Measurements from ENCODE around the gene POMZP3. TPM values are rescaled to one million over a fixed set of nuclear protein-coding genes. Genes with fewer than 3 reads are reported as not detected.
"Not testable (repeated sequence)": the region's sequence is repeated elsewhere in the genome, so short reads cannot be mapped to it uniquely, and the experiment has no call there.

Gene POMZP3
- total and polyA plus RNA-seq, 8 donors: 1.1 to 18.1 (median 13.8) TPM; not detected in 2

GRCh38 chr7:76567753-76568152 is 59.3 kb downstream of the POMZP3 start:
- H3K9me3 ChIP-seq; H3K27ac ChIP-seq; intact Hi-C loops (cut with DNase I; ENCODE audit: low total_unique reads); H3K27me3 ChIP-seq; H3K36me3 ChIP-seq; H3K4me3 ChIP-seq; DNase-seq: not testable (repeated sequence)
- peaks cover 0 to 30% (median 8%) of the 10 kb centered on the region in 4 donors for H3K4me1 ChIP-seq

- DNase-seq; H3K27ac ChIP-seq; H3K27me3 ChIP-seq; H3K9me3 ChIP-seq; intact Hi-C loops (cut with DNase I; ENCODE audit: low total_unique reads); H3K36me3 ChIP-seq; H3K4me3 ChIP-seq: not testable (repeated sequence)
- 88 to 100% (median 99%) methylated on average over 1 to 2 of the region's 4 CpGs for WGBS, 5 donors
- peaks cover 0 to 26% (median 8%) of the 10 kb centered on the region in 4 donors for H3K4me1 ChIP-seq
These were observed 59.8 kb downstream of the POMZP3 start for GRCh38 chr7:76567311-76567710.

GRCh38 chr7:76565001-76565400 is 62.1 kb downstream of the POMZP3 start:
- H3K27ac ChIP-seq; H3K27me3 ChIP-seq; H3K9me3 ChIP-seq; H3K36me3 ChIP-seq; H3K4me3 ChIP-seq; intact Hi-C loops (cut with DNase I; ENCODE audit: low total_unique reads); DNase-seq: not testable (repeated sequence)
- 87 to 100% (median 96%) methylated on average over 2 to 3 of the region's 3 CpGs for WGBS, 5 donors
- peaks cover 0 to 19% (median 6%) of the 10 kb centered on the region in 4 donors for H3K4me1 ChIP-seq

DNA sequence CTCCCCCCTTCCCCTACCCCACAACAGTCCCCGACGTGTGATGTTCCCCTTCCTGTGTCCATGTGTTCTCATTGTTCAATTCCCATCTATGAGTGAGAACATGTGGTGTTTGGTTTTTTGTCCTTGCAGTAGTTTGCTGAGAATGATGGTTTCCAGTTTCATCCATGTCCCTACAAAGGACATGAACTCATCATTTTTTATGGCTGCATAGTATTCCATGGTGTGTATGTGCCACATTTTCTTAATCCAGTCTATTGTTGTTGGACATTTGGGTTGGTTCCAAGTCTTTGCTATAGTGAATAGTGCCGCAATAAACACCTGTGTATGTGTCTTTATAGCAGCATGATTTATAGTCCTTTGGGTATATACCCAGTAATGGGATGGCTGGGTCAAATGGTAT is 65.7 kb downstream of the POMZP3 start:
- H3K36me3 ChIP-seq; DNase-seq; H3K27ac ChIP-seq; H3K27me3 ChIP-seq; H3K9me3 ChIP-seq; intact Hi-C loops (cut with DNase I; ENCODE audit: low total_unique reads); H3K4me3 ChIP-seq: not testable (repeated sequence)
- 94 to 99% (median 95%) methylated on average over 3 of the region's 3 CpGs for WGBS, 5 donors
- peaks cover 0 to 14% (median 5%) of the 10 kb centered on the region in 4 donors for H3K4me1 ChIP-seq

- H3K36me3 ChIP-seq; intact Hi-C loops (cut with DNase I; ENCODE audit: low total_unique reads); H3K27ac ChIP-seq; H3K4me3 ChIP-seq; DNase-seq; H3K9me3 ChIP-seq; H3K27me3 ChIP-seq: not testable (repeated sequence)
- peaks cover 0 to 19% (median 7%) of the 10 kb centered on the region in 4 donors for H3K4me1 ChIP-seq
- 33 to 78% (median 47%) methylated on average over 3 to 4 of the region's 4 CpGs for WGBS, 5 donors
These were observed 66.9 kb downstream of the POMZP3 start for GRCh38 chr7:76560157-76560556.

Other genes starting within 250 kb of the POMZP3 start
- under 1 TPM in 1 of 5 donors, not detected in 4; 0.37 TPM for gene SSC4D, start 217.6 kb downstream of the POMZP3 start, total RNA-seq
- under 1 TPM in 1 of 3 donors, not detected in 2; 0.80 TPM for gene SSC4D, start 217.6 kb downstream of the POMZP3 start, polyA plus RNA-seq
- gene ZP3, start 202.3 kb downstream of the POMZP3 start, total RNA-seq: 1 to 10 TPM in 1 of 5 donors, not detected in 4; 1.4 TPM
- 1 to 10 TPM in 2 of 3 donors, under 1 TPM in 1; 0.46 to 7.1 (median 1.3) TPM for gene ZP3, start 202.3 kb downstream of the POMZP3 start, polyA plus RNA-seq
- gene DTX2, start 165.6 kb downstream of the POMZP3 start, total RNA-seq: 100 to 1,000 TPM in 2 of 5 donors, 10 to 100 TPM in 3; 20.0 to 252 (median 57.1) TPM
- 10 to 100 TPM; 27.2 to 46.3 (median 37.5) TPM for gene DTX2, start 165.6 kb downstream of the POMZP3 start, polyA plus RNA-seq
- gene UPK3B, start 116.7 kb downstream of the POMZP3 start, total RNA-seq: 10 to 100 TPM in 2 of 5 donors, 1 to 10 TPM in 1, under 1 TPM in 1, not detected in 1; 0.45 to 12.2 (median 6.2) TPM
- gene UPK3B, start 116.7 kb downstream of the POMZP3 start, polyA plus RNA-seq: 1 to 10 TPM in 2 of 3 donors, not detected in 1; 4.0 to 6.6 TPM
- not detected for gene SPDYE16, start 84.0 kb downstream of the POMZP3 start, total RNA-seq
- under 1 TPM in 1 of 3 donors, not detected in 2; 0.03 TPM for gene SPDYE16, start 84.0 kb downstream of the POMZP3 start, polyA plus RNA-seq

Measured in stomach (tissue), 9 donors.